D721Med (cell line): ENCODE results near the gene DUSP10.

ENCODE experiments used
- DNase-seq: peaks from one replicate; pipeline ENCODE4 v3.0.0; 2011; ENCODE audit warnings: low spot score; ENCODE audit not compliant: insufficient read length
- FAIRE-seq: peaks from 2 replicates; lab custom pipeline; 2011; peaks lifted over from hg19 to GRCh38; lab: Jason Lieb, UNC
- CTCF ChIP-seq: IDR thresholded peaks from 2 replicates; pipeline ENCODE4 v1.5.1; 2012; ENCODE audit warnings: mild to moderate bottlenecking, control low read depth; ENCODE audit not compliant: insufficient read depth; ENCODE audit errors: missing control alignments

DUSP10 gene

GRCh38 chr1:221714227-221715152, 27.4 kb downstream of the DUSP10 start:
- DNase-seq (no peak), FAIRE-seq (no peak)
- TF ChIP-seq CTCF, result no peak

- FAIRE-seq (no peak), DNase-seq (no peak)
- TF ChIP-seq CTCF, result no peak
These were observed 29.0 kb downstream of the DUSP10 start for GRCh38 chr1:221712776-221713431.

GRCh38 chr1:221712198-221712684, 29.6 kb downstream of the DUSP10 start:
- peak; percentile 32 for FAIRE-seq
- TF ChIP-seq CTCF, result no peak
- no peak for DNase-seq

- DNase-seq (no peak), FAIRE-seq (no peak)
- no peak for TF ChIP-seq CTCF
These were observed 30.2 kb downstream of the DUSP10 start for GRCh38 chr1:221711656-221712055.

- no peak for TF ChIP-seq CTCF
- no peak for FAIRE-seq
- no peak for DNase-seq
These were observed 30.8 kb downstream of the DUSP10 start for GRCh38 chr1:221711063-221711577.

GRCh38 chr1:221709854-221710253, 32.0 kb downstream of the DUSP10 start:
- no peak for TF ChIP-seq CTCF
- DNase-seq (no peak), FAIRE-seq (no peak)
